GM18873 (cell line): ENCODE measurements around the gene FBXO31.
A peak's percentile ranks its signal among the peaks of the same experiment; 100 is the strongest.
"Not testable (repeated sequence)": the region's sequence is repeated elsewhere in the genome, so short reads cannot be mapped to it uniquely, and the experiment has no call there.

Experiments used
- ATAC-seq: cut with Tn5 transposase; IDR thresholded peaks from one replicate; pipeline ENCODE4 v1.9.1; 2021; ENCODE audit warnings: mild to moderate bottlenecking, moderate library complexity, moderate number of reproducible peaks; ENCODE audit not compliant: unreplicated experiment, low FRiP score

Gene FBXO31

GRCh38 chr16:87412371-87412995 lies 28.9 kb upstream of the FBXO31 start:
- ATAC-seq, result no peak

GRCh38 chr16:87411375-87412271 lies 28.0 kb upstream of the FBXO31 start:
- ATAC-seq, result no peak

GRCh38 chr16:87410968-87411367 lies 27.4 kb upstream of the FBXO31 start:
- no peak for ATAC-seq

- no peak for ATAC-seq
These were observed 27.0 kb upstream of the FBXO31 start for GRCh38 chr16:87410530-87410929.

- no peak for ATAC-seq
These were observed 26.2 kb upstream of the FBXO31 start for GRCh38 chr16:87409781-87410180.

- ATAC-seq, result no peak
These were observed 25.6 kb upstream of the FBXO31 start for GRCh38 chr16:87409153-87409552.

GRCh38 chr16:87407511-87408112 lies 24.0 kb upstream of the FBXO31 start:
- no peak for ATAC-seq

GRCh38 chr16:87406495-87407088 lies 23.0 kb upstream of the FBXO31 start:
- ATAC-seq, result no peak

GRCh38 chr16:87404764-87405625 lies 21.4 kb upstream of the FBXO31 start:
- no peak for ATAC-seq

- ATAC-seq, result no peak
These were observed 11.7 kb upstream of the FBXO31 start for GRCh38 chr16:87395181-87395842.

- ATAC-seq, result no peak
These were observed 10.1 kb upstream of the FBXO31 start for GRCh38 chr16:87393680-87394055.

GRCh38 chr16:87392821-87393679 lies 9.5 kb upstream of the FBXO31 start:
- no peak for ATAC-seq

- ATAC-seq, result peak; percentile 51
These were observed 8.6 kb upstream of the FBXO31 start, which contains the start of gene MAP1LC3B for GRCh38 chr16:87391950-87392820. MAP1LC3B (plus strand) TSS chr16:87392336; CDS start chr16:87392428, 92 bp downstream.

GRCh38 chr16:87391324-87391949 lies 7.9 kb upstream of the FBXO31 start:
- no peak for ATAC-seq

GRCh38 chr16:87390641-87391323 lies 7.2 kb upstream of the FBXO31 start:
- no peak for ATAC-seq

GRCh38 chr16:87389914-87390313 lies 6.3 kb upstream of the FBXO31 start:
- not testable (repeated sequence) for ATAC-seq

- no peak for ATAC-seq
These were observed 5.7 kb upstream of the FBXO31 start for GRCh38 chr16:87389245-87389644.
